Measurements from ENCODE around the gene DLG1.

GRCh38 chr3:197297002-197297401 is 1.4 kb downstream of the DLG1 start:
- TF ChIP-seq, protein P1, sequence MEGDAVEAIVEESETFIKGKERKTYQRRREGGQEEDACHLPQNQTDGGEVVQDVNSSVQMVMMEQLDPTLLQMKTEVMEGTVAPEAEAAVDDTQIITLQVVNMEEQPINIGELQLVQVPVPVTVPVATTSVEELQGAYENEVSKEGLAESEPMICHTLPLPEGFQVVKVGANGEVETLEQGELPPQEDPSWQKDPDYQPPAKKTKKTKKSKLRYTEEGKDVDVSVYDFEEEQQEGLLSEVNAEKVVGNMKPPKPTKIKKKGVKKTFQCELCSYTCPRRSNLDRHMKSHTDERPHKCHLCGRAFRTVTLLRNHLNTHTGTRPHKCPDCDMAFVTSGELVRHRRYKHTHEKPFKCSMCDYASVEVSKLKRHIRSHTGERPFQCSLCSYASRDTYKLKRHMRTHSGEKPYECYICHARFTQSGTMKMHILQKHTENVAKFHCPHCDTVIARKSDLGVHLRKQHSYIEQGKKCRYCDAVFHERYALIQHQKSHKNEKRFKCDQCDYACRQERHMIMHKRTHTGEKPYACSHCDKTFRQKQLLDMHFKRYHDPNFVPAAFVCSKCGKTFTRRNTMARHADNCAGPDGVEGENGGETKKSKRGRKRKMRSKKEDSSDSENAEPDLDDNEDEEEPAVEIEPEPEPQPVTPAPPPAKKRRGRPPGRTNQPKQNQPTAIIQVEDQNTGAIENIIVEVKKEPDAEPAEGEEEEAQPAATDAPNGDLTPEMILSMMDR (conservative IDR thresholded peaks at IDR 0.05; ENCODE audit: low read depth in 2 of 2), result no peak
- TF ChIP-seq REST (IDR thresholded peaks at IDR 0.05; ENCODE audit: unreplicated experiment), result no peak
- TF ChIP-seq POLR2AphosphoS5 (IDR thresholded peaks at IDR 0.05; ENCODE audit: low read depth), result no peak
- no peak for TF ChIP-seq EZH2 (IDR thresholded peaks at IDR 0.05; ENCODE audit: low read depth, unreplicated experiment)
- no peak for TF ChIP-seq CREB1 (CRISPR knock-in tag; IDR thresholded peaks at IDR 0.05; ENCODE audit: low read depth)
- TF ChIP-seq EZH2phosphoT487 (IDR thresholded peaks at IDR 0.05; ENCODE audit: unreplicated experiment), result no peak
- TF ChIP-seq NANOG (IDR thresholded peaks at IDR 0.05; ENCODE audit: borderline replicate concordance), result no peak
- TF ChIP-seq, protein P2, sequence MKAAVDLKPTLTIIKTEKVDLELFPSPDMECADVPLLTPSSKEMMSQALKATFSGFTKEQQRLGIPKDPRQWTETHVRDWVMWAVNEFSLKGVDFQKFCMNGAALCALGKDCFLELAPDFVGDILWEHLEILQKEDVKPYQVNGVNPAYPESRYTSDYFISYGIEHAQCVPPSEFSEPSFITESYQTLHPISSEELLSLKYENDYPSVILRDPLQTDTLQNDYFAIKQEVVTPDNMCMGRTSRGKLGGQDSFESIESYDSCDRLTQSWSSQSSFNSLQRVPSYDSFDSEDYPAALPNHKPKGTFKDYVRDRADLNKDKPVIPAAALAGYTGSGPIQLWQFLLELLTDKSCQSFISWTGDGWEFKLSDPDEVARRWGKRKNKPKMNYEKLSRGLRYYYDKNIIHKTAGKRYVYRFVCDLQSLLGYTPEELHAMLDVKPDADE (IDR thresholded peaks at IDR 0.05), result no peak
- TF ChIP-seq JUNB (IDR thresholded peaks at IDR 0.05; ENCODE audit: unreplicated experiment), result no peak
- no peak for TF ChIP-seq STAT1 (IDR thresholded peaks at IDR 0.05; ENCODE audit: unreplicated experiment)
- no peak for TF ChIP-seq ZNF114 (CRISPR knock-in tag; IDR thresholded peaks at IDR 0.05)
- TF ChIP-seq ZNF462 (CRISPR knock-in tag; IDR thresholded peaks at IDR 0.05), result no peak
